Activated naive CD8-positive, alpha-beta T cell treated with anti-CD3 and anti-CD28 coated beads, Interleukin-2, amount 10 ng/mL, durations not matched to agents 7 days and 5 days (primary cell): ENCODE measurements around the gene GTF2A1. TPM values are rescaled to one million over a fixed set of nuclear protein-coding genes. Genes with fewer than 3 reads are reported as not detected.

Experiments
- ATAC-seq: fragments of 150-1000 bp; cut with Tn5 transposase; one replicate; pipeline ENCODE4 v1.10.0; 2021; ENCODE audit warnings: low read depth, moderate library complexity
- POLR2A ChIA-PET: fragments of 350-600 bp; sonication (Branson Sonifier 250); formaldehyde crosslinking; loops from one replicate; lab custom pipeline; 2021; ENCODE audit warnings: antibody characterized with exemption; lab: Charles Lee
- DNase-seq: peaks from one replicate; pipeline ENCODE4 v3.0.0; 2021
- H3K27ac Mint-ChIP-seq: one replicate; pipeline ENCODE4 v1.8.0; 2022; ENCODE audit warnings: mild to moderate bottlenecking, mixed read lengths
- H3K27me3 Mint-ChIP-seq: one replicate; pipeline ENCODE4 v1.8.0; 2022; ENCODE audit warnings: mild to moderate bottlenecking, moderate library complexity, mixed read lengths
- H3K36me3 Mint-ChIP-seq: one replicate; pipeline ENCODE4 v1.8.0; 2021; ENCODE audit warnings: mild to moderate bottlenecking, mixed read lengths
- H3K4me1 Mint-ChIP-seq: one replicate; pipeline ENCODE4 v1.8.0; 2021; ENCODE audit warnings: mixed read lengths
- H3K4me3 Mint-ChIP-seq: one replicate; pipeline ENCODE4 v1.8.0; 2022; ENCODE audit warnings: mild to moderate bottlenecking, moderate library complexity, mixed read lengths
- H3K9me3 Mint-ChIP-seq: one replicate; pipeline ENCODE4 v1.8.0; 2021; ENCODE audit warnings: mixed read lengths
- total RNA-seq, 2 experiments: library from RNA; stranded (reverse); gene quantifications; one replicate each; pipeline ENCODE4 v1.2.3, GENCODE V29; 2021

Gene GTF2A1
- total RNA-seq, 2 experiments from 2014 or later = 35.1 to 35.8 TPM

GRCh38 chr14:81193924-81194633 is 26.7 kb downstream of the GTF2A1 start:
- POLR2A ChIA-PET = interaction anchor here (1.3 to 2.1 kb wide), 2 partner anchors 25 to 27 kb away, joined by 3 to 7 read pairs; partner anchors contain the start of gene GTF2A1
- Mint-ChIP-seq H3K27ac (peak overlapping the region; percentile 22), H3K9me3 (no peaks in the 10 kb centered on the region), H3K36me3 (peaks cover 40% of the 10 kb centered on the region), H3K4me1 (peaks cover 20% of the 10 kb centered on the region), H3K4me3 (no peak overlapping the region), H3K27me3 (no peaks in the 10 kb centered on the region)
- ATAC-seq (peak; percentile 48), DNase-seq (no peak)

- DNase-seq = no peak
- Mint-ChIP-seq H3K4me3 (peak overlapping the region; percentile 70), H3K27me3 (no peaks in the 10 kb centered on the region), H3K27ac (peak overlapping the region; percentile 89), H3K4me1 (peaks cover 27% of the 10 kb centered on the region), H3K36me3 (peaks cover 44% of the 10 kb centered on the region), H3K9me3 (no peaks in the 10 kb centered on the region)
- peak; percentile 75 for ATAC-seq
- POLR2A ChIA-PET = interaction anchor here (1.0 to 2.1 kb wide), 3 partner anchors 9 to 28 kb away, joined by 3 to 7 read pairs (median 3); partner anchors contain the start of gene GTF2A1
Observed at GRCh38 chr14:81192594-81192993, 28.2 kb downstream of the GTF2A1 start.

GRCh38 chr14:81187832-81188522 is 32.8 kb downstream of the GTF2A1 start:
- ATAC-seq = no peak
- H3K27ac Mint-ChIP-seq = peak overlapping the region; percentile 36
- DNase-seq = no peak
- H3K4me1 Mint-ChIP-seq = peaks cover 21% of the 10 kb centered on the region
- H3K9me3 Mint-ChIP-seq = no peaks in the 10 kb centered on the region
- peaks cover 45% of the 10 kb centered on the region for H3K36me3 Mint-ChIP-seq
- no peak overlapping the region for H3K4me3 Mint-ChIP-seq
- POLR2A ChIA-PET = no interaction called here
- no peaks in the 10 kb centered on the region for H3K27me3 Mint-ChIP-seq

- Mint-ChIP-seq H3K4me1 (peaks cover 9% of the 10 kb centered on the region), H3K27ac (no peak overlapping the region), H3K4me3 (no peak overlapping the region), H3K9me3 (no peaks in the 10 kb centered on the region), H3K27me3 (no peaks in the 10 kb centered on the region), H3K36me3 (peaks cover 29% of the 10 kb centered on the region)
- POLR2A ChIA-PET = no interaction called here
- ATAC-seq = no peak
- no peak for DNase-seq
Observed at GRCh38 chr14:81179631-81180030, 41.1 kb downstream of the GTF2A1 start.

- Mint-ChIP-seq H3K36me3 (peaks cover 22% of the 10 kb centered on the region), H3K4me1 (peaks cover 11% of the 10 kb centered on the region), H3K9me3 (no peaks in the 10 kb centered on the region), H3K4me3 (no peak overlapping the region), H3K27ac (no peak overlapping the region), H3K27me3 (no peaks in the 10 kb centered on the region)
- DNase-seq (no peak), ATAC-seq (no peak)
- POLR2A ChIA-PET = no interaction called here
Observed at GRCh38 chr14:81178063-81178462, 42.7 kb downstream of the GTF2A1 start.

GRCh38 chr14:81177225-81177624 is 43.5 kb downstream of the GTF2A1 start:
- H3K4me1 Mint-ChIP-seq = peaks cover 10% of the 10 kb centered on the region
- POLR2A ChIA-PET = no interaction called here
- no peak overlapping the region for H3K27ac Mint-ChIP-seq
- no peaks in the 10 kb centered on the region for H3K27me3 Mint-ChIP-seq
- H3K4me3 Mint-ChIP-seq = no peak overlapping the region
- no peaks in the 10 kb centered on the region for H3K9me3 Mint-ChIP-seq
- ATAC-seq = no peak
- no peak for DNase-seq
- peaks cover 16% of the 10 kb centered on the region for H3K36me3 Mint-ChIP-seq

GRCh38 chr14:81176241-81176640 is 44.5 kb downstream of the GTF2A1 start:
- no peak for DNase-seq
- no peak for ATAC-seq
- peaks cover 17% of the 10 kb centered on the region for H3K4me1 Mint-ChIP-seq
- no peak overlapping the region for H3K4me3 Mint-ChIP-seq
- peaks cover 13% of the 10 kb centered on the region for H3K36me3 Mint-ChIP-seq
- no peaks in the 10 kb centered on the region for H3K9me3 Mint-ChIP-seq
- no peaks in the 10 kb centered on the region for H3K27me3 Mint-ChIP-seq
- POLR2A ChIA-PET = no interaction called here
- no peak overlapping the region for H3K27ac Mint-ChIP-seq

GRCh38 chr14:81172881-81173280 is 47.9 kb downstream of the GTF2A1 start:
- H3K4me3 Mint-ChIP-seq = no peak overlapping the region
- H3K27ac Mint-ChIP-seq = no peak overlapping the region
- no peak for DNase-seq
- no peak for ATAC-seq
- H3K27me3 Mint-ChIP-seq = no peaks in the 10 kb centered on the region
- H3K9me3 Mint-ChIP-seq = no peaks in the 10 kb centered on the region
- H3K36me3 Mint-ChIP-seq = peaks cover 4% of the 10 kb centered on the region
- POLR2A ChIA-PET = no interaction called here
- peaks cover 33% of the 10 kb centered on the region for H3K4me1 Mint-ChIP-seq

GRCh38 chr14:81172353-81172752 is 48.4 kb downstream of the GTF2A1 start:
- Mint-ChIP-seq H3K4me3 (no peak overlapping the region), H3K27me3 (no peaks in the 10 kb centered on the region), H3K36me3 (peaks cover 4% of the 10 kb centered on the region), H3K4me1 (peaks cover 33% of the 10 kb centered on the region), H3K9me3 (no peaks in the 10 kb centered on the region), H3K27ac (no peak overlapping the region)
- ATAC-seq (no peak), DNase-seq (no peak)
- POLR2A ChIA-PET = no interaction called here

GRCh38 chr14:81170829-81171195 is 49.9 kb downstream of the GTF2A1 start:
- POLR2A ChIA-PET = interaction anchor here (0.9 to 2.4 kb wide), 13 partner anchors 9 to 236 kb away, joined by 3 to 26 read pairs (median 4); partner anchors contain the start of genes CEP128 and GTF2A1
- Mint-ChIP-seq H3K4me3 (peak overlapping the region; percentile 87), H3K36me3 (peaks cover 4% of the 10 kb centered on the region), H3K9me3 (no peaks in the 10 kb centered on the region), H3K27me3 (no peaks in the 10 kb centered on the region), H3K4me1 (peaks cover 32% of the 10 kb centered on the region), H3K27ac (peak overlapping the region; percentile 92)
- no peak for ATAC-seq
- no peak for DNase-seq

GRCh38 chr14:81170104-81170828 is 50.5 kb downstream of the GTF2A1 start:
- POLR2A ChIA-PET = interaction anchor here (0.6 to 2.4 kb wide), 16 partner anchors 9 to 236 kb away, joined by 3 to 26 read pairs (median 4); partner anchors contain the start of genes CEP128 and GTF2A1
- Mint-ChIP-seq H3K4me1 (peaks cover 33% of the 10 kb centered on the region), H3K27me3 (no peaks in the 10 kb centered on the region), H3K36me3 (peaks cover 4% of the 10 kb centered on the region), H3K27ac (peak overlapping the region; percentile 92), H3K9me3 (no peaks in the 10 kb centered on the region), H3K4me3 (peak overlapping the region; percentile 87)
- DNase-seq = peak; percentile 88
- peak; percentile 99 for ATAC-seq

- peak overlapping the region; percentile 92 for H3K27ac Mint-ChIP-seq
- POLR2A ChIA-PET = interaction anchor here (0.6 to 2.4 kb wide), 14 partner anchors 8 to 228 kb away, joined by 3 to 26 read pairs (median 4); partner anchors contain the start of genes CEP128 and GTF2A1
- peaks cover 4% of the 10 kb centered on the region for H3K36me3 Mint-ChIP-seq
- peaks cover 35% of the 10 kb centered on the region for H3K4me1 Mint-ChIP-seq
- peak; percentile 19 for ATAC-seq
- no peaks in the 10 kb centered on the region for H3K27me3 Mint-ChIP-seq
- H3K9me3 Mint-ChIP-seq = no peaks in the 10 kb centered on the region
- no peak for DNase-seq
- H3K4me3 Mint-ChIP-seq = peak overlapping the region; percentile 87
Observed at GRCh38 chr14:81169711-81170103, 51.1 kb downstream of the GTF2A1 start.

GRCh38 chr14:81169267-81169666 is 51.5 kb downstream of the GTF2A1 start:
- DNase-seq (no peak), ATAC-seq (no peak)
- POLR2A ChIA-PET = interaction anchor here (0.7 to 2.4 kb wide), 8 partner anchors 8 to 228 kb away, joined by 3 to 26 read pairs (median 4); partner anchors contain the start of genes CEP128 and GTF2A1
- Mint-ChIP-seq H3K27me3 (no peaks in the 10 kb centered on the region), H3K4me1 (peaks cover 36% of the 10 kb centered on the region), H3K9me3 (no peaks in the 10 kb centered on the region), H3K27ac (peak overlapping the region; percentile 92), H3K36me3 (peaks cover 1% of the 10 kb centered on the region), H3K4me3 (peak overlapping the region; percentile 87)
